ENCODE data around the gene ZPR1.
"Not testable (repeated sequence)": the region's sequence is repeated elsewhere in the genome, so short reads cannot be mapped to it uniquely, and the experiment has no call there.

ZPR1 gene

GRCh38 chr11:116823031-116823843 is 35.4 kb upstream of the ZPR1 start, which contains the start of gene APOA4:
Gene APOA4, minus strand, starts transcription at chr11:116823304. Its CDS starts 113 bp downstream, at chr11:116823191.
- DNase-seq (ENCODE audit: low spot score): no peak

GRCh38 chr11:116822575-116822974 is 34.8 kb upstream of the ZPR1 start:
- no peak for DNase-seq (ENCODE audit: low spot score)

- DNase-seq (ENCODE audit: low spot score): no peak
Measured at GRCh38 chr11:116821050-116821918, 33.5 kb upstream of the ZPR1 start.

GRCh38 chr11:116819049-116819448 is 31.2 kb upstream of the ZPR1 start:
- no peak for DNase-seq (ENCODE audit: low spot score)

- DNase-seq (ENCODE audit: low spot score): no peak
Measured at GRCh38 chr11:116814502-116814901, 26.7 kb upstream of the ZPR1 start.

- DNase-seq (ENCODE audit: low spot score): no peak
Measured at GRCh38 chr11:116813781-116814471, 26.1 kb upstream of the ZPR1 start.

GRCh38 chr11:116813170-116813569 is 25.3 kb upstream of the ZPR1 start:
- DNase-seq (ENCODE audit: low spot score): no peak

GRCh38 chr11:116812109-116812508 is 24.3 kb upstream of the ZPR1 start:
- no peak for DNase-seq (ENCODE audit: low spot score)

- DNase-seq (ENCODE audit: low spot score): no peak
Measured at GRCh38 chr11:116811194-116811593, 23.4 kb upstream of the ZPR1 start.

GRCh38 chr11:116808262-116809175 is 20.7 kb upstream of the ZPR1 start:
- no peak for DNase-seq (ENCODE audit: low spot score)

GRCh38 chr11:116807601-116808261 is 19.9 kb upstream of the ZPR1 start:
- DNase-seq (ENCODE audit: low spot score): no peak

- DNase-seq (ENCODE audit: low spot score): no peak
Measured at GRCh38 chr11:116804001-116804400, 16.2 kb upstream of the ZPR1 start.

- DNase-seq (ENCODE audit: low spot score): not testable (repeated sequence)
Measured at GRCh38 chr11:116801662-116802061, 13.8 kb upstream of the ZPR1 start.

GRCh38 chr11:116800610-116801009 is 12.8 kb upstream of the ZPR1 start:
- no peak for DNase-seq (ENCODE audit: low spot score)

GRCh38 chr11:116798368-116798767 is 10.5 kb upstream of the ZPR1 start:
- DNase-seq (ENCODE audit: low spot score): no peak

- DNase-seq (ENCODE audit: low spot score): no peak
Measured at GRCh38 chr11:116797816-116798215, 10.0 kb upstream of the ZPR1 start.

- DNase-seq (ENCODE audit: low spot score): no peak
Measured at GRCh38 chr11:116796548-116796947, 8.7 kb upstream of the ZPR1 start.

- no peak for DNase-seq (ENCODE audit: low spot score)
Measured at GRCh38 chr11:116794851-116795250, 7.0 kb upstream of the ZPR1 start.

- DNase-seq (ENCODE audit: low spot score): no peak
Measured at GRCh38 chr11:116793772-116794097, 5.9 kb upstream of the ZPR1 start.

- no peak for DNase-seq (ENCODE audit: low spot score)
Measured at GRCh38 chr11:116792869-116793771, 5.3 kb upstream of the ZPR1 start.

All from COLO829 (cell line).